OCI-LY1 (cell line): ENCODE measurements around the gene PRKCE.

Source experiments
- H2AFZ ChIP-seq: fragments of 200-600 bp; sonication (generic), shearing (Covaris generic); 2 replicates; pipeline ENCODE4 v1.6.0; 2014; ENCODE audit warnings: antibody characterized with exemption, mild to moderate bottlenecking, low read length
- H3F3A ChIP-seq: fragments of 200-600 bp; sonication (generic), shearing (Covaris generic); 2 replicates; pipeline ENCODE4 v1.6.0; 2014; ENCODE audit warnings: mild to moderate bottlenecking, antibody characterized with exemption, low read length, moderate library complexity; ENCODE audit not compliant: insufficient read depth
- H3K27ac ChIP-seq: fragments of 200-600 bp; sonication (generic); 2 replicates; pipeline ENCODE4 v1.5.1; 2014; ENCODE audit warnings: low read length, mixed run types, mild to moderate bottlenecking, low read depth; ENCODE audit not compliant: poor library complexity, severe bottlenecking
- H3K27me3 ChIP-seq: fragments of 200-600 bp; sonication (generic); 2 replicates; pipeline ENCODE4 v1.6.0; 2014; ENCODE audit warnings: antibody characterized with exemption, mild to moderate bottlenecking, low read length, moderate library complexity; ENCODE audit not compliant: insufficient read depth
- H3K36me3 ChIP-seq: fragments of 200-600 bp; sonication (generic); 2 replicates; pipeline ENCODE4 v1.6.1; 2014; ENCODE audit warnings: mild to moderate bottlenecking, antibody characterized with exemption, low read length, moderate library complexity, mixed read lengths; ENCODE audit not compliant: insufficient read depth
- H3K4me1 ChIP-seq: fragments of 200-600 bp; sonication (generic); 2 replicates; pipeline ENCODE4 v1.5.1; 2014; ENCODE audit warnings: mild to moderate bottlenecking, low read length, moderate library complexity; ENCODE audit not compliant: insufficient read depth, severe bottlenecking
- H3K4me2 ChIP-seq: fragments of 200-600 bp; sonication (generic), shearing (Covaris generic); 2 replicates; pipeline ENCODE4 v1.6.1; 2014; ENCODE audit warnings: low read length
- H3K4me3 ChIP-seq: fragments of 200-600 bp; sonication (generic); 2 replicates; pipeline ENCODE4 v1.5.1; 2014; ENCODE audit warnings: low read length, low read depth, mild to moderate bottlenecking, mixed read lengths; ENCODE audit not compliant: poor library complexity, severe bottlenecking
- H3K79me2 ChIP-seq: fragments of 200-600 bp; shearing (Covaris generic); 2 replicates; pipeline ENCODE4 v1.6.1; 2016; ENCODE audit warnings: mixed run types, low read length, mixed read lengths; ENCODE audit not compliant: insufficient read depth
- H3K9ac ChIP-seq: fragments of 200-600 bp; sonication (generic), shearing (Covaris generic); 2 replicates; pipeline ENCODE4 v1.6.1; 2014; ENCODE audit warnings: mild to moderate bottlenecking, low read length, mixed read lengths
- H3K9me2 ChIP-seq: fragments of 200-600 bp; sonication (generic), shearing (Covaris generic); 2 replicates; pipeline ENCODE4 v1.6.1; 2014; ENCODE audit warnings: low read depth, mild to moderate bottlenecking, low read length, mixed read lengths
- H3K9me3 ChIP-seq: fragments of 200-600 bp; shearing (Covaris generic); 2 replicates; pipeline ENCODE4 v1.6.1; 2014; ENCODE audit warnings: low read length, mixed read lengths
- H4K20me1 ChIP-seq: fragments of 200-600 bp; sonication (generic), shearing (Covaris generic); 2 replicates; pipeline ENCODE4 v1.6.0; 2016; ENCODE audit warnings: mild to moderate bottlenecking, low read length; ENCODE audit not compliant: insufficient read depth
- CTCF ChIP-seq: fragments of 200-600 bp; sonication (generic), shearing (Covaris generic); IDR thresholded peaks from 2 replicates; pipeline ENCODE4 v1.5.1; 2017; ENCODE audit warnings: mild to moderate bottlenecking, antibody characterized with exemption, low read length, moderate library complexity, mixed read lengths
- EZH2 ChIP-seq: fragments of 200-600 bp; sonication (generic), shearing (Covaris generic); IDR thresholded peaks from 2 replicates; pipeline ENCODE4 v1.8.0; 2017; ENCODE audit warnings: borderline replicate concordance, mixed run types, mild to moderate bottlenecking, antibody characterized with exemption, low read length, moderate library complexity, mixed read lengths

PRKCE gene

GRCh38 chr2:45982096-45982495 is 330.6 kb downstream of the PRKCE start:
- Histone ChIP-seq H3K27me3 (no peaks in the 10 kb centered on the region), H3K9me2 (no peaks in the 10 kb centered on the region), H4K20me1 (no peaks in the 10 kb centered on the region)

GRCh38 chr2:45983213-45983612 is 331.7 kb downstream of the PRKCE start:
- TF ChIP-seq EZH2 = no peak
- no peak for TF ChIP-seq CTCF
- H3K9me2 ChIP-seq = no peaks in the 10 kb centered on the region
- H2AFZ ChIP-seq = no peak overlapping the region
- H3K4me1 ChIP-seq = no peaks in the 10 kb centered on the region
- H3K4me3 ChIP-seq = no peak overlapping the region
- H3K79me2 ChIP-seq = no peaks in the 10 kb centered on the region
- H3F3A ChIP-seq = no peaks in the 10 kb centered on the region
- no peaks in the 10 kb centered on the region for H3K27me3 ChIP-seq
- peaks cover 9% of the 10 kb centered on the region; the same call in 1 of the 2 replicates for H3K36me3 ChIP-seq
- H3K9ac ChIP-seq = no peak overlapping the region
- H4K20me1 ChIP-seq = no peaks in the 10 kb centered on the region
- no peak overlapping the region for H3K4me2 ChIP-seq
- H3K27ac ChIP-seq = no peak overlapping the region
- H3K9me3 ChIP-seq = no peaks in the 10 kb centered on the region

More at GRCh38 chr2:45982096-45982495, 330.6 kb downstream of the PRKCE start:
- Histone ChIP-seq H3F3A (no peaks in the 10 kb centered on the region), H3K9ac (no peak overlapping the region), H3K4me3 (no peak overlapping the region), H3K36me3 (peaks cover 9% of the 10 kb centered on the region; the same call in 1 of the 2 replicates), H3K4me1 (no peaks in the 10 kb centered on the region), H3K4me2 (no peak overlapping the region), H3K27ac (no peak overlapping the region), H3K9me3 (no peaks in the 10 kb centered on the region), H3K79me2 (no peaks in the 10 kb centered on the region), H2AFZ (no peak overlapping the region)
- no peak for TF ChIP-seq CTCF
- no peak for TF ChIP-seq EZH2

GRCh38 chr2:45984366-45984765 is 332.9 kb downstream of the PRKCE start:
- Histone ChIP-seq H3K4me2 (no peak overlapping the region), H3K9me2 (no peaks in the 10 kb centered on the region), H3K36me3 (peaks cover 14% of the 10 kb centered on the region; the same call in 1 of the 2 replicates), H3K79me2 (no peaks in the 10 kb centered on the region), H3K27me3 (no peaks in the 10 kb centered on the region), H3F3A (no peaks in the 10 kb centered on the region), H3K4me3 (no peak overlapping the region), H3K9ac (no peak overlapping the region), H3K27ac (no peak overlapping the region), H4K20me1 (no peaks in the 10 kb centered on the region), H3K4me1 (no peaks in the 10 kb centered on the region), H2AFZ (no peak overlapping the region), H3K9me3 (no peaks in the 10 kb centered on the region)
- no peak for TF ChIP-seq EZH2
- TF ChIP-seq CTCF = no peak
